ENCODE measurements around the gene PPP1R37. TPM values are rescaled to one million over a fixed set of nuclear protein-coding genes. Genes with fewer than 3 reads are reported as not detected.

The PPP1R37 gene
- total and polyA plus RNA-seq, 2 of the 13 experiments (the other 11 are each of a cell fraction or from before 2014, with no cell fraction given), result 9.0 to 14.3 TPM

DNA sequence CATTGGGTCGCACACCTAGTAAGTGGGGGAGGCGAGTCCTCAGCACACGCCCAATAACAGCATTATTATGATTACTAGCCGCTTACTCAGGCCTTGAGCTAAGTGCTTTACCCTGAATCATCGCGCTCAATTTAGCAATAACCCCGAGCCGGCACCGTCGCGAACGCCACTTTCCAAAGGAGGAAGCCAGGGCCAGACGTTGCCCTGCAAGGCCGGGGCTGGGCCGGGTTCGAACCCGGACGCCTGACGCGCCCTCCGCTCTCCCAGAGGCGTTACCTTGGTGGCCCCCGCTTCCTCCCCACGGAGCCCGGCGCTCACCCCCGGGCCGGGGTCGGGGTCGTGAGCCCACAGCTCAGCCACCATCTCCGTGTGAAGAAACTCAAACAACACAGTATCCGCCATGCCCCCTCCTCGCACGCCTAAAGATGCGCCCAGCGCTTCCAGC is 84.9 kb downstream of the PPP1R37 start, which contains the start of gene TRAPPC6A (continued):
- TF ChIP-seq, protein P1, sequence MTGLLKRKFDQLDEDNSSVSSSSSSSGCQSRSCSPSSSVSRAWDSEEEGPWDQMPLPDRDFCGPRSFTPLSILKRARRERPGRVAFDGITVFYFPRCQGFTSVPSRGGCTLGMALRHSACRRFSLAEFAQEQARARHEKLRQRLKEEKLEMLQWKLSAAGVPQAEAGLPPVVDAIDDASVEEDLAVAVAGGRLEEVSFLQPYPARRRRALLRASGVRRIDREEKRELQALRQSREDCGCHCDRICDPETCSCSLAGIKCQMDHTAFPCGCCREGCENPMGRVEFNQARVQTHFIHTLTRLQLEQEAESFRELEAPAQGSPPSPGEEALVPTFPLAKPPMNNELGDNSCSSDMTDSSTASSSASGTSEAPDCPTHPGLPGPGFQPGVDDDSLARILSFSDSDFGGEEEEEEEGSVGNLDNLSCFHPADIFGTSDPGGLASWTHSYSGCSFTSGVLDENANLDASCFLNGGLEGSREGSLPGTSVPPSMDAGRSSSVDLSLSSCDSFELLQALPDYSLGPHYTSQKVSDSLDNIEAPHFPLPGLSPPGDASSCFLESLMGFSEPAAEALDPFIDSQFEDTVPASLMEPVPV (CRISPR knock-in tag; IDR thresholded peaks at IDR 0.05), result peak; percentile 55
- peak; percentile 53; the same call in 1 of the 2 replicates for TF ChIP-seq NFKBIZ (CRISPR knock-in tag; IDR thresholded peaks at IDR 0.05)
- 0 out of 2 replicates have a peak, but pooled peaks have one; percentile 12 for TF ChIP-seq ZNF205 (CRISPR knock-in tag; IDR thresholded peaks at IDR 0.05)
- TF ChIP-seq SNAI1 (CRISPR knock-in tag; IDR thresholded peaks at IDR 0.05; ENCODE audit: borderline replicate concordance), result 0 out of 2 replicates have a peak, but pooled peaks have one; percentile 52
- 0 out of 2 replicates have a peak, but pooled peaks have one; percentile 38 for TF ChIP-seq ZNF713 (CRISPR knock-in tag; IDR thresholded peaks at IDR 0.05)
- TF ChIP-seq HDAC2 (CRISPR knock-in tag; IDR thresholded peaks at IDR 0.05), result peak; percentile 45
- TF ChIP-seq ZBTB7B (CRISPR knock-in tag; IDR thresholded peaks at IDR 0.05), result 0 out of 2 replicates have a peak, but pooled peaks have one; percentile 15
- peak; percentile 89; the same call in 1 of the 2 replicates for TF ChIP-seq SNAPC2 (CRISPR knock-in tag; IDR thresholded peaks at IDR 0.05)
- peak; percentile 76 for TF ChIP-seq ZFX (CRISPR knock-in tag; IDR thresholded peaks at IDR 0.05; ENCODE audit: low read depth)
- peak; percentile 41; the same call in 1 of the 2 replicates for TF ChIP-seq ZNF101 (CRISPR knock-in tag; IDR thresholded peaks at IDR 0.05; ENCODE audit: borderline replicate concordance, low read depth)
- TF ChIP-seq TARDBP (CRISPR knock-in tag; IDR thresholded peaks at IDR 0.05), result 0 out of 2 replicates have a peak, but pooled peaks have one; percentile 32
- TF ChIP-seq TAF15 (IDR thresholded peaks at IDR 0.05; ENCODE audit: low read depth, low read length, poor library complexity, severe bottlenecking), result no peak
- peak; percentile 14 for TF ChIP-seq ASH2L (IDR thresholded peaks at IDR 0.05; ENCODE audit: insufficient read length, low read depth, low read length)
- peak; percentile 56; the same call in 1 of the 2 replicates for TF ChIP-seq ZNF563 (CRISPR knock-in tag; IDR thresholded peaks at IDR 0.05)
- peak; percentile 74 for TF ChIP-seq POLR2G (IDR thresholded peaks at IDR 0.05; ENCODE audit: low read depth, low read length)
- 0 out of 2 replicates have a peak, but pooled peaks have one; percentile 8 for TF ChIP-seq ERF (CRISPR knock-in tag; IDR thresholded peaks at IDR 0.05)
- peak; percentile 48; the same call in 1 of the 2 replicates for TF ChIP-seq ZNF772 (CRISPR knock-in tag; IDR thresholded peaks at IDR 0.05)
- no peak for TF ChIP-seq ZNF260 (CRISPR knock-in tag; IDR thresholded peaks at IDR 0.05; ENCODE audit: borderline replicate concordance, low read depth)
- peak; percentile 86 for TF ChIP-seq ZNF430 (CRISPR knock-in tag; IDR thresholded peaks at IDR 0.05)
- TF ChIP-seq ZNF792 (CRISPR knock-in tag; IDR thresholded peaks at IDR 0.05), result peak; percentile 62; the same call in 1 of the 2 replicates
- TF ChIP-seq, protein P2, sequence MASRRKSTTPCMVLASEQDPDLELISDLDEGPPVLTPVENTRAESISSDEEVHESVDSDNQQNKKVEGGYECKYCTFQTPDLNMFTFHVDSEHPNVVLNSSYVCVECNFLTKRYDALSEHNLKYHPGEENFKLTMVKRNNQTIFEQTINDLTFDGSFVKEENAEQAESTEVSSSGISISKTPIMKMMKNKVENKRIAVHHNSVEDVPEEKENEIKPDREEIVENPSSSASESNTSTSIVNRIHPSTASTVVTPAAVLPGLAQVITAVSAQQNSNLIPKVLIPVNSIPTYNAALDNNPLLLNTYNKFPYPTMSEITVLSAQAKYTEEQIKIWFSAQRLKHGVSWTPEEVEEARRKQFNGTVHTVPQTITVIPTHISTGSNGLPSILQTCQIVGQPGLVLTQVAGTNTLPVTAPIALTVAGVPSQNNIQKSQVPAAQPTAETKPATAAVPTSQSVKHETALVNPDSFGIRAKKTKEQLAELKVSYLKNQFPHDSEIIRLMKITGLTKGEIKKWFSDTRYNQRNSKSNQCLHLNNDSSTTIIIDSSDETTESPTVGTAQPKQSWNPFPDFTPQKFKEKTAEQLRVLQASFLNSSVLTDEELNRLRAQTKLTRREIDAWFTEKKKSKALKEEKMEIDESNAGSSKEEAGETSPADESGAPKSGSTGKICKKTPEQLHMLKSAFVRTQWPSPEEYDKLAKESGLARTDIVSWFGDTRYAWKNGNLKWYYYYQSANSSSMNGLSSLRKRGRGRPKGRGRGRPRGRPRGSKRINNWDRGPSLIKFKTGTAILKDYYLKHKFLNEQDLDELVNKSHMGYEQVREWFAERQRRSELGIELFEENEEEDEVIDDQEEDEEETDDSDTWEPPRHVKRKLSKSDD (CRISPR knock-in tag; IDR thresholded peaks at IDR 0.05; ENCODE audit: low read depth), result peak; percentile 27; the same call in 1 of the 2 replicates
- 0 out of 2 replicates have a peak, but pooled peaks have one; percentile 19 for TF ChIP-seq KMT2B (CRISPR knock-in tag; IDR thresholded peaks at IDR 0.05)
- no peak for TF ChIP-seq MBD4 (IDR thresholded peaks at IDR 0.05; ENCODE audit: borderline replicate concordance, low read length)
- TF ChIP-seq, protein P3, sequence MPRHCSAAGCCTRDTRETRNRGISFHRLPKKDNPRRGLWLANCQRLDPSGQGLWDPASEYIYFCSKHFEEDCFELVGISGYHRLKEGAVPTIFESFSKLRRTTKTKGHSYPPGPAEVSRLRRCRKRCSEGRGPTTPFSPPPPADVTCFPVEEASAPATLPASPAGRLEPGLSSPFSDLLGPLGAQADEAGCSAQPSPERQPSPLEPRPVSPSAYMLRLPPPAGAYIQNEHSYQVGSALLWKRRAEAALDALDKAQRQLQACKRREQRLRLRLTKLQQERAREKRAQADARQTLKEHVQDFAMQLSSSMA (CRISPR knock-in tag; IDR thresholded peaks at IDR 0.05), result 0 out of 2 replicates have a peak, but pooled peaks have one; percentile 75
- no peak for TF ChIP-seq ZNF329 (CRISPR knock-in tag; IDR thresholded peaks at IDR 0.05; ENCODE audit: low read depth)

Data from HepG2 (cell line).